HG03571 (cell line): Measurements from ENCODE around the gene GINS1.
"Not testable (repeated sequence)": the region's sequence is repeated elsewhere in the genome, so short reads cannot be mapped to it uniquely, and the experiment has no call there.

Experiments
- ATAC-seq: cut with Tn5 transposase; IDR thresholded peaks from one replicate; pipeline ENCODE4 v1.9.1; 2021; ENCODE audit not compliant: unreplicated experiment

GINS1 gene

DNA sequence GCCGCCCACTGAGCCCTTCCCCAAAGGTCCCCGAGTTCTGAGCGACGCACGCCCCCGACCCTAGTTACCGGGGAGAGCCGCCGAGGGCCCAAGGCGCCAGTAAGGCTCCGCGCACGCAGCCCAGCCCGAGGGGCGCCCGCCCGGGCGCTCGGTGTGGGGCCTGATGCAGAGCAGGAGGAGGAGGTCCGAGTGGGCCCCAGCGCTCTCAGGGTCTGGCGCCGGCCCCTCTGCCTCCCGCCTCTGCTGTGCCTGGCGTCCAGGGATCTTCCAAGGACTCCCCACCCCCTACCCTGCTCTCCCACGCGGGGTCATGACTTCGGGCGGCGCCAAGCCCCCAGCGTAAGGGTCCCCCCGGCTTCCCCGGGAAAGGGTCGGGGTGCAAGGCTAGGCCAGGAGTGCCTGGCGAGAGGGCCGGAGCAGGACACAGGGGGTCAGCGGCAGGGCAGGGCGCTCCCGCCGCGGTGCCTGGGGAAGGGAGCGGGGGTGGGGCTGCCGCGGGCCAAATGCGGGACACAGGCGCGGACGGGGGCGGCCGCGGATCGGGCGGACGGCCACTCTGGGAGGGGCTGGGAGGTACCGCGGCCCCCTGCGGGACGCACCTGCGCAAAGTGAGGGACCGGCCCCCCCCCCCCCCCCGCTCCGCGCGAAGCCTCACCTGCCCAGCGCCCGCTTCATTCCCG is 17.5 kb upstream of the GINS1 start:
- peak; percentile 24 for ATAC-seq

DNA sequence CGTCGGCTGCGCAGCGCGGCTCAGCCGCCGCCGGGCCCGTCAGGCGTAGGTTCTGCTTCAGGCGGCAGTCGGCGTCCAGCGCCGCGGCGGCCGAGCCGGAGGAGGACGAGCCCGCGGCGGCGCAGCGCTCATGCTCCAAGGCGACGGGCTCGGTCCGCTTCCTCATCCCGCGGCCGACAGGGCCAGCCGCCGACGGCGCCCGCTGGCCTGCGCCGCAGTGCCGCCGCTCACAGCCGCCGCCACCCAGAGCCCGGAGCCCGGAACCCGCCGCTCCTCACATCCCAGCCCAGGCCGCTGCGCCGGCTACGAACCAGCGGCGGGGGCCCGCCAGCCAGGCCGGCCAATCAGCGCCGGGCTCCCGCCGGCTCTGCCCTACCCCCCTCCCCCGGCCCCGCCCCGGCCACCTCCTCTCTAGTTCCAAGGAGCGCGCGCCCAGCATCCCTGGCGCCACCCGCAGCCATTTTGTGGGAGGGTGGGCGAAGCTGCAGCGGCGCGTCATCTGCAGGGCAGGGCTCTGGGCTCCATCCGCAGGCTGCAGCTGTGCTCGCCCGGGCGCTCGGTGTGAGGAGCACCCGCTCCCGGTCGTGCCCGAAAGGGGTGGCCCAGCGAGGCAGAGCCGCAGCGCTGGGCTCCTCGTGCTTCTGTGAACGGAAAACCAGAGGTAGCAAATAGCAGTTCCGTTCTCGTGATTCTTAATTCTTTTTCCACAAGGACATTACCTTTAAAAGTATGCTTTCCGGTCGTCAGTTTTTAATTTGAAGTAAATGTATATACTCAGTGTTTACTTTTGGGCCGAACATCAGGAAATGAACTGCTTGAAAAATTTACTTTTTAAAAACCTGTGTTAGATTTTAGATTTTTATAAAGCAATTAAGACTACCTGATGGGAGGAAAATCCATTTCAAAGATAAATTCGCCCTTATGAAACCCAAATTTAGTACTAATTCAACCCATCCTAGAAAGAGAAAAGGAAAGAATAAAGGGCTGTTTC is 16.6 kb upstream of the GINS1 start, which contains the start of gene ABHD12:
Gene ABHD12, minus strand, starts transcription at position 298 of the 991 bp plus-strand sequence. Its CDS starts 132 bp downstream, at position 166.
- ATAC-seq, result peak; percentile 88

DNA sequence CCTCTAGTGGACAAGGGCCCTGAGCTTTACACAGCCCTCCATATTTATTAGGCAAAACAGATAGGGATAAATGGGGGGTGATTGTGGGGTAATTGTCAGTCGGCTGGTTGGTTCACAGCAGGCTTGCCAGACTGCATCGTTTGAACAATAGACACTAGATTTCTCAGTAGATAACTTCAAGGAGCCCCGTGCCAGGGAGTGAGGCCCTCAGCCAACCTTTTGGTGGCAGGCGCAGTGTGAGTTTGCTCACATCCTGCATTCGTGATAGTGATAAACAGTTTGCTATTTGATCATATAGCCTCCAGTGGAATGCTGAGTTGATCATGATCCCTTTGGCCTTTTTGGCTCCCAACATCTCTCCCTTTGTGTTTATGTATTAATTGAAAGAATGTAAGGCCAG is 13.2 kb upstream of the GINS1 start:
- no peak for ATAC-seq

GRCh38 chr20:25394996-25395395 is 12.5 kb upstream of the GINS1 start:
- no peak for ATAC-seq

- ATAC-seq, result no peak
Measured at GRCh38 chr20:25397096-25397495, 10.4 kb upstream of the GINS1 start.

GRCh38 chr20:25397821-25398220 is 9.7 kb upstream of the GINS1 start:
- ATAC-seq, result no peak

GRCh38 chr20:25398376-25399036 is 9.0 kb upstream of the GINS1 start:
- ATAC-seq, result no peak

- ATAC-seq, result peak; percentile 57
Measured at GRCh38 chr20:25399037-25399430, 8.4 kb upstream of the GINS1 start.

- not testable (repeated sequence) for ATAC-seq
Measured at GRCh38 chr20:25400291-25400732, 7.2 kb upstream of the GINS1 start.

DNA sequence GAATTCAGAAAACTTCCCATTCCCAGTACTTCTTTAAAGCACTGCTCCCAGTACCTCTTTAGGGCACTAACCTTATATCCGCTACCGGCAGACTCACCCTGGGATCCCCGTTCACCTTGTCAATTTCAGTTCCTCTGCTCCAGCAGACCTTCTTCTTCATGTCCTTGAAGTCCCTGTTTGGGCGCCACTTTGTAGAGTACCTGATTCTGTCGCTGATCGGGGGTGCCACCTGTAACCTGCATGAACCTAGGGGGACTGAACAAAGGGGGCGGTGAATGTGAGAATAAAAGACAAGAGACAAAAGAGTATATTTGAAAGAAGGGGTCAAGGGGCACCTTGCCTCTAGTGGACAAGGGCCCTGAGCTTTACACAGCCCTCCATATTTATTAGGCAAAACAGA is 4.9 kb upstream of the GINS1 start:
- ATAC-seq, result no peak

GRCh38 chr20:25408170-25408547 is 686 bp downstream of the GINS1 start:
- no peak for ATAC-seq

GRCh38 chr20:25408890-25409289 is 1.4 kb downstream of the GINS1 start:
- ATAC-seq, result no peak

GRCh38 chr20:25418776-25419175 is 11.3 kb downstream of the GINS1 start:
- ATAC-seq, result no peak

DNA sequence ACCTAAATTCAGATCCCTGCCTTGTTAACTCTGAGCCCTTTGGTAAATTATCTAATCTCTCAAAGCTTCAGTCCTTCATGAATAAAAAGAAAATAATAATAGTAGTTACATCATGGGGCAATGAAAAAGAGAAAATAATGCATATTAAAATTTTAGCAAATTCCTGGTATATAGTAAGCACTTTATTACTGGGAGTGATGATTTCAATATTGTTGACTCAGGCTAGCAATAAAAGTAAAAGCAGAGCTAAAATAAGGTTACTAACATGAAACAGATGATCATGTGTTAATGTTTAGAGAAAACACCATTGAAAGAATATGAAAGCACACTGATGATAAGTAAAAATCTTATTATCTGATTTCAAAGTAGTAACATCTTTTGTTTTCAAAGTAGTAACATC is 13.6 kb downstream of the GINS1 start:
- ATAC-seq, result no peak

DNA sequence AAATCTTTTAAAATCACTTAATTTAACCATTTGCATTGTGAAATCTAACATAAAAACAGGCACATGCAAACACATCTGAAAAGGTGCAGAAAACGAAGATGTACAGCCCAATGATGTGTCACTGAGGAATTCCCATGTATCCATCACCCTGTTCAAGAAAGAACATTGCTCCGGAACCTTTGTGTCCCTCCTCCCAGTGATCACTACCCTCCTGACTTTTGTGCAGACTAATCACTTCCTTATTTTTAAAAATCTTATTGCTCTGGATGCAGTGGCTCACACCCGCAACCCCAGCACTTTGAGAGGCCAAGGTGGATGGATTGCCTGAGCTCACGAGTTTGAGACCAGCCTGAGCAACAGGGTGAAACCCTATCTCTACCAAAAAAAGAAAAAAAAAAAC is 14.6 kb downstream of the GINS1 start:
- no peak for ATAC-seq

GRCh38 chr20:25424536-25424935 is 17.1 kb downstream of the GINS1 start:
- no peak for ATAC-seq

DNA sequence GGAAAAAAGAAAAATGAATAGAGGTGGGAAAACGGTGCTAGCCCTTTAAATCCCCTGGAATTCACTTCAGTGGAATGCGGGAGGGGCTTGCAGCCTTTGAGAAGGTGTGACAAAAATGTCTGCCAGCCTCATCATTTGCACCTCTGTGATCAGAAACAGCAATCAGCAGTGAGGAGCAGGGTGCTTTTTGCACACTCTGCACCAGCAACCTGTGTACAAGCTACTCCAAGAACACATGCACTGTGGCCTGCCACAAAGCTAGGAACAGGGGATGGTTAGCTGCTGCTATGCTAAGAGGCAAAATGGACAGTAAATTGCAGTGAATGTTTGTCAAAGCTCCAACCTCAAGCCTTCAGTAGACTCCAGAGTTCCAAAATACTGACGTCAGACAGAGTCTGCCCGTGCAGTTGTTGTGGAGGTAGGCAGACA is 29.7 kb downstream of the GINS1 start:
- no peak for ATAC-seq

DNA sequence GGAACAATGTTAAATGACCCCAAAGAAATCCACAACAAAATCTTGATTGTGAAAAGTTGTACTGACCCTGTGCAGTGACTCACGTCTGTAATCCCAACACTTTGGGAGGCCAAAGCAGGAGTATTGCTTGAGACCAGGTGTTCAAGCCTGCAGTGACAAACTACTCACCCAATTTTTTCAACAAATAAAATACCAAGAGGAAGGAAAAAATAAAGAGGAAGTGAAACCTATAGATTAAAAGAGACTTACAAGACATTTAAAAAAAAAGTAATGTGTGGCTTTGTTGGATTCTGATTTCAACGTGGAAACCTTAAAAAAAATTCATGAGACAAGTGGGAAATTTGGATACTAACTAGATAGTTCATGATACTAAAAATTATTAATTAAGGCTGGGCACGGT is 31.9 kb downstream of the GINS1 start:
- no peak for ATAC-seq

DNA sequence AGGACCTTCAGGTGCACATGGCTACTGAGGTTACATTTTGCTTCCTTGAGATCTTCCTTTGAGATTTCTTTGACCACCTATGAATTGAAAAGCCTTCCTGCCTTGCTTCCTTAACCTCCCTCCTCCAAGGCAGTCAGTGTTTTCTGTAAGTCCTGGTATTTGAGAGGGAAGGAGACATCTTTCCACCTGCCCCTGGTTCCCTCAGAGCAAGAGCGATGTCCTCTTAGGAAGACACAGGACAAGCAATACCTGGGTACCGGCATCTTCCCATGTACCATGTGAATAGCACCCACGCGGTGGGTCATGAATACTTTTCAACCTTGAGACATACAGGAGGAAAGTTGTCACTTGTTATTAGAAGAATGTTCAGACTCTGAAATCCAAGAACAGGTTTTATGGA is 37.1 kb downstream of the GINS1 start:
- no peak for ATAC-seq

DNA sequence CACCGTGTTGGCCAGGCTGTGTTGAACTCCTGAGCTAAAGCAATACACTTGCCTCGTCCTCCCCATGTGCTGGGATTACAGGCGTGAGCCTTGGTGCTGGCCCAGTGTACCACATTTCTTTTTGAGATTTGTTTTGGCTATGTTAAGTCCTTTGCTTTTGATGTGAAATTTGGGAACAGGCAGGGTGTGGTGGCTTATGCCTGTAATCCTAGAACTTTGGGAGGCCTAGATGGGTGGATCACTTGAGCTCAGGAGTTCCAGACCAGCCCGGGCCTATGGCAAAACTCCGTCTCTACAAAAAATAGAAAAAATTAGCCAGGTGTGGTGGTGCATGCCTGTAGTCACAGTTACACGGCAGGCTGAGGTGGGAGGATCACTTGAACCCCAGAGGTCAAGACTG is 40.2 kb downstream of the GINS1 start:
- ATAC-seq, result no peak

DNA sequence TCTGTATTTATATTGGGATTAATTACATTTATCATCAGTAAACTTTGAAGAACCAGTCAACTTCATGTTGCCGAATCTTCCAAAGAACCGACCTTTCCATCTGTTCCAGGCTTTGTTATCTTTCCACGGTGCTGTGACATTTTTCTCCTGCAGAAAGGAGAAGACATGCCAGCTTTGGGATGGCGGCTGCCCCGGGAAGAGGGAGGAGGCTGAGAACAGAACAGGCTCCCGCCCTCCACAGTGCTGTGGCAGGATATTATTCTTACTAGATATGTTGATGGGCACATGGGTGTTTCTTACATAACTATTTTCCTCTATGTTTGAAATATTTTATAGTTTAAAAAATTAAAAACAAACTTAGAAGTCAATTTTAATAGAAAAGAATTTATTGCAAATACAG is 44.9 kb downstream of the GINS1 start:
- no peak for ATAC-seq
